Sigmoid colon (tissue), 4 donors: ENCODE data around the gene PCSK7.

Experiments
- CTCF ChIP-seq, 4 experiments: fragments of 450-650 bp in 3 of 4; fragments of 200-600 bp in 1 of 4; IDR thresholded peaks; one replicate each; pipeline ENCODE4 v1.5.1; 2016 to 2019; ENCODE audit warnings: antibody characterized with exemption in 4 of 4, mild to moderate bottlenecking in 3 of 4, moderate library complexity in 2 of 4
- EP300 ChIP-seq, 4 donors: sonication (generic); formaldehyde crosslinking; IDR thresholded peaks; one replicate each; pipeline ENCODE4 v1.6.1; 2017; ENCODE audit warnings: antibody characterized with exemption in 4 of 4
- POLR2A ChIP-seq, 2 donors: fragments of 450-650 bp; IDR thresholded peaks; one replicate each; pipeline ENCODE4 v1.6.1; 2016; ENCODE audit warnings: antibody characterized with exemption in 2 of 2, mild to moderate bottlenecking in 2 of 2, moderate library complexity in 2 of 2
- POLR2AphosphoS5 ChIP-seq, 4 donors: sonication (generic); formaldehyde crosslinking; IDR thresholded peaks; one replicate each; pipeline ENCODE4 v1.6.1; 2017; ENCODE audit warnings: antibody characterized with exemption in 4 of 4

- no peak for TF ChIP-seq POLR2AphosphoS5 (IDR thresholded peaks at IDR 0.05)
- TF ChIP-seq EP300 (IDR thresholded peaks at IDR 0.05) = no peak
- TF ChIP-seq POLR2A (IDR thresholded peaks at IDR 0.05) = no peak
- no peak for TF ChIP-seq CTCF (IDR thresholded peaks at IDR 0.05)
Measured at GRCh38 chr11:117157507-117157906, 74.4 kb downstream of the PCSK7 start.
